Measurements from ENCODE around the gene PPP6R2. TPM values are rescaled to one million over a fixed set of nuclear protein-coding genes. Genes with fewer than 3 reads are reported as not detected.

Gene PPP6R2
- total and polyA plus RNA-seq, 11 donors, result 29.6 to 68.1 (median 41.5) TPM

GRCh38 chr22:50490531-50491308 is 147.6 kb downstream of the PPP6R2 start:
- Histone ChIP-seq H3K4me1 (peaks cover 0 to 6% (median 0%) of the 10 kb centered on the region in 12 donors), H3K9me3 (no peaks in the 10 kb centered on the region), H3K27ac (no peak overlapping the region), H3K36me3 (no peaks in the 10 kb centered on the region), H3K27me3 (peaks cover 0 to 18% (median 0%) of the 10 kb centered on the region in 9 donors), H3K4me3 (no peak overlapping the region)
- ATAC-seq (peak in 1 of 4 donors; percentile 20), DNase-seq (no peak)
- no peak for TF ChIP-seq POLR2A (IDR thresholded peaks at IDR 0.05)
- TF ChIP-seq CTCF (IDR thresholded peaks at IDR 0.05), result no peak
- intact Hi-C loops (cut with DNase I), result loop anchor here in 3 of 10 donors (10.0 kb wide), 2 partner anchors 56 to 246 kb away; partner anchors contain the start of gene TUBGCP6 (in 2 of the 3)
- WGBS, 4 donors, result 55 to 64% (median 60%) methylated on average over 27 of the region's 27 CpGs

Other genes starting within 250 kb of the PPP6R2 start
- gene PANX2, start 172.6 kb upstream of the PPP6R2 start, total RNA-seq, result under 1 TPM in 5 of 9 donors, not detected in 4; 0.08 to 0.77 (median 0.56) TPM
- gene PANX2, start 172.6 kb upstream of the PPP6R2 start, polyA plus RNA-seq, result under 1 TPM in 1 of 2 donors, not detected in 1; 0.08 TPM
- gene TRABD, start 157.4 kb upstream of the PPP6R2 start, total RNA-seq, result 10 to 100 TPM; 14.3 to 28.1 (median 17.5) TPM
- gene TRABD, start 157.4 kb upstream of the PPP6R2 start, polyA plus RNA-seq, result 10 to 100 TPM; 25.8 to 32.9 TPM
- 10 to 100 TPM; 10.4 to 23.8 (median 12.8) TPM for gene SELENOO, start 142.3 kb upstream of the PPP6R2 start, total RNA-seq
- 10 to 100 TPM; 16.0 to 20.4 TPM for gene SELENOO, start 142.3 kb upstream of the PPP6R2 start, polyA plus RNA-seq
- gene TUBGCP6, start 98.3 kb upstream of the PPP6R2 start, total RNA-seq, result 10 to 100 TPM; 14.1 to 28.8 (median 18.1) TPM
- gene TUBGCP6, start 98.3 kb upstream of the PPP6R2 start, polyA plus RNA-seq, result 10 to 100 TPM; 11.6 to 17.7 TPM
- 10 to 100 TPM in 6 of 9 donors, 1 to 10 TPM in 3; 6.8 to 22.4 (median 10.9) TPM for gene HDAC10, start 92.1 kb upstream of the PPP6R2 start, total RNA-seq
- gene HDAC10, start 92.1 kb upstream of the PPP6R2 start, polyA plus RNA-seq, result 1 to 10 TPM; 6.2 to 10.0 TPM
- gene MAPK12, start 81.6 kb upstream of the PPP6R2 start, total RNA-seq, result 10 to 100 TPM; 12.2 to 18.0 (median 15.5) TPM
- 10 to 100 TPM; 11.6 to 17.9 TPM for gene MAPK12, start 81.6 kb upstream of the PPP6R2 start, polyA plus RNA-seq
- gene MAPK11, start 72.9 kb upstream of the PPP6R2 start, total RNA-seq, result 10 to 100 TPM in 1 of 9 donors, 1 to 10 TPM in 8; 5.0 to 12.1 (median 7.0) TPM
- gene MAPK11, start 72.9 kb upstream of the PPP6R2 start, polyA plus RNA-seq, result 1 to 10 TPM; 7.8 to 9.9 TPM
- 100 to 1,000 TPM in 2 of 9 donors, 10 to 100 TPM in 7; 44.4 to 139 (median 57.9) TPM for gene PLXNB2, start 35.7 kb upstream of the PPP6R2 start, total RNA-seq
- 10 to 100 TPM; 35.1 to 40.3 TPM for gene PLXNB2, start 35.7 kb upstream of the PPP6R2 start, polyA plus RNA-seq
- gene DENND6B, start 16.3 kb upstream of the PPP6R2 start, total RNA-seq, result 1 to 10 TPM; 1.0 to 3.2 (median 2.0) TPM
- 1 to 10 TPM; 1.0 to 1.3 TPM for gene DENND6B, start 16.3 kb upstream of the PPP6R2 start, polyA plus RNA-seq
- 10 to 100 TPM; 44.9 to 91.8 (median 63.2) TPM for gene SBF1, start 131.7 kb downstream of the PPP6R2 start, total RNA-seq
- gene SBF1, start 131.7 kb downstream of the PPP6R2 start, polyA plus RNA-seq, result 10 to 100 TPM; 38.2 to 63.8 TPM
- gene ADM2, start 138.2 kb downstream of the PPP6R2 start, total RNA-seq, result under 1 TPM in 3 of 9 donors, not detected in 6; 0.04 to 0.67 (median 0.19) TPM
- under 1 TPM in 1 of 2 donors, not detected in 1; 0.22 TPM for gene ADM2, start 138.2 kb downstream of the PPP6R2 start, polyA plus RNA-seq
- gene MIOX, start 143.5 kb downstream of the PPP6R2 start, total RNA-seq, result not detected
- not detected for gene MIOX, start 143.5 kb downstream of the PPP6R2 start, polyA plus RNA-seq
- 10 to 100 TPM; 20.9 to 46.5 (median 32.1) TPM for gene LMF2, start 164.4 kb downstream of the PPP6R2 start, total RNA-seq
- gene LMF2, start 164.4 kb downstream of the PPP6R2 start, polyA plus RNA-seq, result 10 to 100 TPM; 22.6 to 34.8 TPM
- 10 to 100 TPM; 24.7 to 34.5 (median 27.9) TPM for gene NCAPH2, start 164.9 kb downstream of the PPP6R2 start, total RNA-seq
- gene NCAPH2, start 164.9 kb downstream of the PPP6R2 start, polyA plus RNA-seq, result 10 to 100 TPM; 33.9 to 43.3 TPM
- 1 to 10 TPM in 2 of 9 donors, under 1 TPM in 2, not detected in 5; 0.67 to 2.6 (median 0.94) TPM for gene SCO2, start 182.3 kb downstream of the PPP6R2 start, total RNA-seq
- gene SCO2, start 182.3 kb downstream of the PPP6R2 start, polyA plus RNA-seq, result 1 to 10 TPM in 1 of 2 donors, not detected in 1; 2.0 TPM
- gene TYMP, start 186.7 kb downstream of the PPP6R2 start, total RNA-seq, result 100 to 1,000 TPM in 1 of 9 donors, 10 to 100 TPM in 6, 1 to 10 TPM in 2; 8.3 to 198 (median 21.7) TPM
- 10 to 100 TPM; 11.8 to 45.1 TPM for gene TYMP, start 186.7 kb downstream of the PPP6R2 start, polyA plus RNA-seq
- 1 to 10 TPM in 1 of 9 donors, under 1 TPM in 3, not detected in 5; 0.08 to 1.3 (median 0.14) TPM for gene KLHDC7B, start 202.6 kb downstream of the PPP6R2 start, total RNA-seq
- gene KLHDC7B, start 202.6 kb downstream of the PPP6R2 start, polyA plus RNA-seq, result under 1 TPM in 1 of 2 donors, not detected in 1; 0.08 TPM
- not detected for gene SYCE3, start 219.6 kb downstream of the PPP6R2 start, total RNA-seq
- not detected for gene SYCE3, start 219.6 kb downstream of the PPP6R2 start, polyA plus RNA-seq
- 100 to 1,000 TPM; 115 to 467 (median 306) TPM for gene CPT1B, start 235.1 kb downstream of the PPP6R2 start, total RNA-seq
- 100 to 1,000 TPM in 1 of 2 donors, 10 to 100 TPM in 1; 51.4 to 267 TPM for gene CPT1B, start 235.1 kb downstream of the PPP6R2 start, polyA plus RNA-seq
- 10 to 100 TPM; 23.3 to 54.6 (median 35.6) TPM for gene CHKB, start 239.5 kb downstream of the PPP6R2 start, total RNA-seq
- gene CHKB, start 239.5 kb downstream of the PPP6R2 start, polyA plus RNA-seq, result 10 to 100 TPM; 16.7 to 77.1 TPM